Measurements from ENCODE around the gene TIAM2. TPM values are rescaled to one million over a fixed set of nuclear protein-coding genes. Genes with fewer than 3 reads are reported as not detected.
"Not testable (repeated sequence)": the region's sequence is repeated elsewhere in the genome, so short reads cannot be mapped to it uniquely, and the experiment has no call there.

Gene TIAM2
- total and polyA plus RNA-seq, 4 donors, result 1.6 to 19.9 (median 11.6) TPM

DNA sequence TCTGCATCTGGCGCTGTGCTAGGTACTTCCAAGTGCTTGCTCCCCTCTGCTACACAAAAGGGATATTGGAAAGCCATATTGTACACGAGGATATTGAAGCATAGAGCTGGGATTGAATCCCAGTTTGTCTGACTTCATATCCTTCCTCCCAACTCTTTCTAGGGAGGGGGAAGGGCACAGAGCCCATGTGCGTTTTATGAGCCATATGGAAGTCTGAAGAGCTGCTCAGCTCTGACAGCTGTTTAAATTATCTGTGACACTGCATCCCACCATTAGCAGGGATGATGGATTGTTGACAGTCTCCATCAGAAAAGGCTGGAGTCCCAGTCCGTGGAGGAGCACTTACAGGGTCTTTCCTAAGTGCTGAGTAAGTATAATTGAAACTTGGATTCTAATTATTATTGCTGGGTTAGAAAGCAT lies 18.4 kb downstream of the TIAM2 start:
- DNase-seq (no peak), ATAC-seq (ENCODE audit: low FRiP score) (no peak)
- no peaks in the 10 kb centered on the region for H3K27me3 ChIP-seq (ENCODE audit: control insufficient read depth in 1 of 2, insufficient read depth in 2 of 2, low read length in 1 of 2)
- intact Hi-C loops (cut with DNase I), result no loop called here
- peaks cover 2 to 6% of the 10 kb centered on the region in 2 donors for H3K4me1 ChIP-seq (ENCODE audit: control insufficient read depth in 1 of 2, insufficient read depth in 2 of 2, low read length in 2 of 2)
- no peak overlapping the region for H3K4me3 ChIP-seq (ENCODE audit: low read length in 2 of 2)
- H3K36me3 ChIP-seq (ENCODE audit: control insufficient read depth in 1 of 2, insufficient read depth in 2 of 2, low read length in 1 of 2), result no peaks in the 10 kb centered on the region
- no peak overlapping the region for H3K27ac ChIP-seq (ENCODE audit: low read depth in 1 of 2, low read length in 2 of 2)
- no peaks in the 10 kb centered on the region for H3K9me3 ChIP-seq (ENCODE audit: control insufficient read depth, low read length)
- WGBS, 2 donors, result 43 to 47% methylated on average over 4 of the region's 4 CpGs

DNA sequence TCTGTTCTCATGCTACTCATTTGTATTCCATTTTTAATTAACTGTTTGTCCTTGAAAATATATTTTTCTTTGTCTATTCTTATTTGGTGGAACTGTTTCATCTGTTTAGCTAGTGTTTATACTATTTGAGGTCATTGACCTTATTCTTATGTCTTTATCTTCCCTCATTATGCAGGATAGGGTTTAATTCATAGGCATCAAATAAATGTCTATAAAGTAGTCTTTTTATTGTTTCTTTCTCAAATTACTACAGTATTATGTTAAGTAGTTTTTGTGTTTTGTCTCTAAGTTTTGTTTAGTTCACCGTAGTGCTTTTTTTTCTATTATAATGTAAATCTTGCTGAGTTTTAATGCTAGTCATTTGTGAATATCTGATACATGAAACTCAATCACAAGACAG lies 19.0 kb downstream of the TIAM2 start:
- intact Hi-C loops (cut with DNase I), result no loop called here
- no peaks in the 10 kb centered on the region for H3K27me3 ChIP-seq (ENCODE audit: control insufficient read depth in 1 of 2, insufficient read depth in 2 of 2, low read length in 1 of 2)
- H3K36me3 ChIP-seq (ENCODE audit: control insufficient read depth in 1 of 2, insufficient read depth in 2 of 2, low read length in 1 of 2), result no peaks in the 10 kb centered on the region
- H3K9me3 ChIP-seq (ENCODE audit: control insufficient read depth, low read length), result no peaks in the 10 kb centered on the region
- H3K4me1 ChIP-seq (ENCODE audit: control insufficient read depth in 1 of 2, insufficient read depth in 2 of 2, low read length in 2 of 2), result peaks cover 2 to 6% of the 10 kb centered on the region in 2 donors
- no peak overlapping the region for H3K4me3 ChIP-seq (ENCODE audit: low read length in 2 of 2)
- no peak for DNase-seq
- ATAC-seq (ENCODE audit: low FRiP score), result no peak
- H3K27ac ChIP-seq (ENCODE audit: low read depth in 1 of 2, low read length in 2 of 2), result no peak overlapping the region
- WGBS, 2 donors, result 68 to 69% methylated on average over 1 of the region's 1 CpG

DNA sequence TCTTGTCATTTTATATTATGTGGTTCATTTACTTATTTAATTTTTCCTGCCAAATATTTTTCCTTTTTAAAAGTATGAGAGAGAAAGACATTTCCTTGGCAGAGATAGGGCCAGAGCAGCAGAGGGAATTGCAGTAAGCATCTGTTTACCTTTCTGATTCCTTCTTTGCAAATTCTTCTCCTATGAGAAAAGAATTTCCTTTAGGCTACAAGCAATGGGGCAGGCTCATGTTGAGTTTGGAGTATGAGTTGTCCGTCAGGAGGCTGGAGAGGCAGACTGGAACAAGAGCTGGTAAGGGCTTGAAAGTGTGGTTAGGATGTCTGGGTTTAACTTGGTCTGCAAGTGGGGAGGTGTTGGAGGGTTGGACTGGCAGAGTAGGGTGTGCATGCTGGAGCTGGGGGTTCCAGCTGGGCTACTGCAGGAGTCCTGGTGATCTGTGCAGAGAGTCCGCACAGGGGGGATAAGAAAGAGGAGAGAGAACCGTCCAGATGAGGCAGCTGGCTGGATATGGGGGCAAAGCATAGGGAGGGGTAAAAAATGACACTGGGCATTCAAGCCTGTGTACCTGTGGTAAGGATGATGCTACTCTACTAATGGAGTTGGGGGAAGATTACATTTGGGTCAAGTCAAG lies 19.7 kb downstream of the TIAM2 start:
- WGBS, 2 donors, result 41 to 44% methylated on average over 3 of the region's 3 CpGs
- peak overlapping the region; percentile 25 to 52 for H3K27ac ChIP-seq (ENCODE audit: low read depth in 1 of 2, low read length in 2 of 2)
- no peak for DNase-seq
- peaks cover 2 to 6% of the 10 kb centered on the region in 2 donors for H3K4me1 ChIP-seq (ENCODE audit: control insufficient read depth in 1 of 2, insufficient read depth in 2 of 2, low read length in 2 of 2)
- ATAC-seq (ENCODE audit: low FRiP score), result no peak
- H3K4me3 ChIP-seq (ENCODE audit: low read length in 2 of 2), result no peak overlapping the region
- H3K27me3 ChIP-seq (ENCODE audit: control insufficient read depth in 1 of 2, insufficient read depth in 2 of 2, low read length in 1 of 2), result no peaks in the 10 kb centered on the region
- intact Hi-C loops (cut with DNase I), result no loop called here
- H3K9me3 ChIP-seq (ENCODE audit: control insufficient read depth, low read length), result no peaks in the 10 kb centered on the region
- no peaks in the 10 kb centered on the region for H3K36me3 ChIP-seq (ENCODE audit: control insufficient read depth in 1 of 2, insufficient read depth in 2 of 2, low read length in 1 of 2)

DNA sequence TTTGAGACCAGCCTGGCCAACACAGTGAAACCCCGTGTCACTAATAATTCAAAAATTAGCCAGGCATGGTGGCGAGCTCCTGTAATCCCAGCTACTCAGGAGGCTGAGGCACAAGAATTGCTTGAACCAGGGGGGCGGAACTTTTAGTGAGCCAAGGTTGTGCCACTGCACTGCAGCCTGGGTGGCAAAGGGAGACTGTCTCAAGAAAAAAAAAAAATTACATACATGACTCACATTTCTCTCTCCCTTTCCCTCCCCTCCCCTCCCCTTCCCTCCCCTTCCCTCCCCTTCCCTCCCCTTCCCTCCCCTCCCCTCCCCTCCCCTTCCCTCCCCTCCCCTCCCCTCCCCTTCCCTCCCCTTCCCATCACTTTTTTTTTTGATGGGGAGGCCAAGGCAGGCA lies 23.3 kb downstream of the TIAM2 start:
- H3K4me1 ChIP-seq (ENCODE audit: control insufficient read depth in 1 of 2, insufficient read depth in 2 of 2, low read length in 2 of 2); intact Hi-C loops (cut with DNase I); H3K4me3 ChIP-seq (ENCODE audit: low read length in 2 of 2); H3K36me3 ChIP-seq (ENCODE audit: control insufficient read depth in 1 of 2, insufficient read depth in 2 of 2, low read length in 1 of 2); DNase-seq; H3K27ac ChIP-seq (ENCODE audit: low read depth in 1 of 2, low read length in 2 of 2); H3K9me3 ChIP-seq (ENCODE audit: control insufficient read depth, low read length); H3K27me3 ChIP-seq (ENCODE audit: control insufficient read depth in 1 of 2, insufficient read depth in 2 of 2, low read length in 1 of 2); ATAC-seq (ENCODE audit: low FRiP score): not testable (repeated sequence)
- WGBS, 2 donors, result 99% methylated on average over 3 of the region's 3 CpGs

DNA sequence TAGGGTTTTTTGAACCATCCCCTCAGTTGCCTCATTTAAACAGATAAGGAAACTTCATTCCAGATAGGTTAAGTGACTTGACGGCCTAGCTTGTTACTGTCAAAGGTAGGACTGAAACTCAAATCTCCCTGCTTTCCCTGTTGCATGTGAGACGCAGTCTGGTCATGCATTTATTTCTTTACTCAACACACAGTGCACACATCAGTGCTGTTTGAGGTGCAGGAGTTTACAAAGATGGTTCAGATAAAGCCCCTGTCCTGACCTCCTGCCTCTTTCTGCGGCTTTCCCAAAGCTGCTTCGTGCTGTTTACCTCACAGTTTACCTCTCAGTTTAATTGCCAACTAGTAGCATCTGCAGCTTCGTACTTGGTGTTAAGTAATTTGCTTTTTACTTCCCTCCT lies 26.6 kb downstream of the TIAM2 start:
- peak overlapping the region in 1 of 2 donors; percentile 2 for H3K27ac ChIP-seq (ENCODE audit: low read depth in 1 of 2, low read length in 2 of 2)
- peaks cover 4 to 13% of the 10 kb centered on the region in 2 donors for H3K4me1 ChIP-seq (ENCODE audit: control insufficient read depth in 1 of 2, insufficient read depth in 2 of 2, low read length in 2 of 2)
- ATAC-seq (ENCODE audit: low FRiP score) (no peak), DNase-seq (no peak)
- no peak overlapping the region for H3K4me3 ChIP-seq (ENCODE audit: low read length in 2 of 2)
- no peaks in the 10 kb centered on the region for H3K36me3 ChIP-seq (ENCODE audit: control insufficient read depth in 1 of 2, insufficient read depth in 2 of 2, low read length in 1 of 2)
- intact Hi-C loops (cut with DNase I), result no loop called here
- WGBS, 2 donors, result 73 to 85% methylated on average over 5 of the region's 5 CpGs
- no peaks in the 10 kb centered on the region for H3K27me3 ChIP-seq (ENCODE audit: control insufficient read depth in 1 of 2, insufficient read depth in 2 of 2, low read length in 1 of 2)
- H3K9me3 ChIP-seq (ENCODE audit: control insufficient read depth, low read length), result no peaks in the 10 kb centered on the region

DNA sequence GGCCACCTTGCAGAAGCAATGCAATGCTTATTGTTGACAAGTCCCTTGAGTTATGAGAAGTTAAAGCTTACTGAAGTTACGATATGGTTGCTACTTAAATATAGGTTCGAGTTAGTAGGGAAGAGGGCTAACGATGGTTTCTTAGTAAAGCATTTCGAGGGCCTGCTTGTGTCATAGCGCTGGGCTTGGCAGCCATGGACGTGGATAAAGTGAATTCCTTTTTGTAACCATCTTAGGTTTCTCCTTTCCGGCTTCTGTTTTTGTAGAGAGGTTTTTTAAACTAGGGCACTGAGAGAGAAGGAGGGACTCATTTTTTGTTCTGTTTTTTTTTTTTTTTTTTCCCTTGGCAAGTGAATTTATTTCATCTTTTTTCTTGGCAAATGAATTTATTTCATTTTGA lies 27.6 kb downstream of the TIAM2 start:
- WGBS, 2 donors, result 10 to 14% methylated on average over 7 of the region's 7 CpGs
- ATAC-seq (ENCODE audit: low FRiP score) (no peak), DNase-seq (no peak)
- H3K4me1 ChIP-seq (ENCODE audit: control insufficient read depth in 1 of 2, insufficient read depth in 2 of 2, low read length in 2 of 2), result peaks cover 5 to 13% of the 10 kb centered on the region in 2 donors
- H3K9me3 ChIP-seq (ENCODE audit: control insufficient read depth, low read length), result no peaks in the 10 kb centered on the region
- H3K27me3 ChIP-seq (ENCODE audit: control insufficient read depth in 1 of 2, insufficient read depth in 2 of 2, low read length in 1 of 2), result no peaks in the 10 kb centered on the region
- H3K27ac ChIP-seq (ENCODE audit: low read depth in 1 of 2, low read length in 2 of 2), result peak overlapping the region; percentile 40 to 70
- H3K36me3 ChIP-seq (ENCODE audit: control insufficient read depth in 1 of 2, insufficient read depth in 2 of 2, low read length in 1 of 2), result no peaks in the 10 kb centered on the region
- no peak overlapping the region for H3K4me3 ChIP-seq (ENCODE audit: low read length in 2 of 2)
- intact Hi-C loops (cut with DNase I), result no loop called here

DNA sequence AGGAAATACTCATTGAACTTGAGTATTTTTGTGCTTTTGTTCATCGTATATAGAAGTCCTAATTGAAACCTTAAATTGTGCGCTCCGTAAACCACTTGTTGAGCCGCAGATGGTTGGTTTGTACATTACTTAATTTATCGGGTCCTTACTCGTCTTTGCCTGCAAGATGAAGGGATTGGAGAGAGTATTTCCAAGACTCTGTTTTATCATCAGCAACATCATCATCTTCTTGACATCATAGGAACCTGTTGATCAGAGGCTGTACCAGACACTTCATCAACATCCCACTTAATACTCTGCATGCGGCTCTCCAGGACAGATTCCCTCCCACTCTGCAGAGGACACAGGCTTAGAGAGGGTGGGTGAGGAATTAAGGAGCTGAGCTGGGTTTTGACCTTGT lies 28.6 kb downstream of the TIAM2 start:
- Histone ChIP-seq H3K4me1 (ENCODE audit: control insufficient read depth in 1 of 2, insufficient read depth in 2 of 2, low read length in 2 of 2) (peaks cover 5 to 13% of the 10 kb centered on the region in 2 donors), H3K27me3 (ENCODE audit: control insufficient read depth in 1 of 2, insufficient read depth in 2 of 2, low read length in 1 of 2) (no peaks in the 10 kb centered on the region), H3K36me3 (ENCODE audit: control insufficient read depth in 1 of 2, insufficient read depth in 2 of 2, low read length in 1 of 2) (no peaks in the 10 kb centered on the region), H3K9me3 (ENCODE audit: control insufficient read depth, low read length) (no peaks in the 10 kb centered on the region), H3K27ac (ENCODE audit: low read depth in 1 of 2, low read length in 2 of 2) (peak overlapping the region in 1 of 2 donors; percentile 70), H3K4me3 (ENCODE audit: low read length in 2 of 2) (no peak overlapping the region)
- no peak for DNase-seq
- 96 to 97% methylated on average over 7 of the region's 7 CpGs for WGBS, 2 donors
- no peak for ATAC-seq (ENCODE audit: low FRiP score)
- intact Hi-C loops (cut with DNase I), result no loop called here

DNA sequence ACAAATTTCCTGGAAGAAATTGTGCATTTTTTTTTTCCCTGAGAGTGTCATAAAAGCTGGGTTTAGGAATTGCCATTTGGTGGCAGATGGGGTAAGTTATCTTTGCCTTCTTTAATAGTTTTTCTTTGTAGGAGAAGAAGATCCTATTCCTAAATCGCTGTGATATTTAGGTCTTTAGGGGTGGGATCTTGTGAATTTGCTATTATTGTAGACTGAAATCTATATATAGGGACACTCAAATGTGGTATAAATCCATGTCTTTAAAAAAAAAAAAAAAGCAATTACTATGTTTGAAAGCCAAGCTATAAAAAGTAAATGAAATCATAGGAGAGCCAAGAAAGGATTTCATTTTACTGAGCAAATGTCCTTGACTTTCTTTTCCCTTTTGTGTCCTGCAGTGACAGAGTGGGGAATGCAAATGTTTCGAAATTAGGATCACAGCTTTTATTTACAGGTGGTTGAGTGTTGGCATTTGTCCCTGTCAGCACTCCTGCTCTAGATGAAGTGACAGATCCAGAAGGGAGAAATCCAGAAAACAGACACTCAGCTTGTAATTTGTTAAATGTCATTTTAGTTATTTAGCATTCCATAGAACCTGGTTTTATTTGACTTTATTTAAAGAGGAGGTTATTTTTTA lies 29.4 kb downstream of the TIAM2 start:
- Histone ChIP-seq H3K4me1 (ENCODE audit: control insufficient read depth in 1 of 2, insufficient read depth in 2 of 2, low read length in 2 of 2) (peaks cover 5 to 13% of the 10 kb centered on the region in 2 donors), H3K36me3 (ENCODE audit: control insufficient read depth in 1 of 2, insufficient read depth in 2 of 2, low read length in 1 of 2) (no peaks in the 10 kb centered on the region), H3K27ac (ENCODE audit: low read depth in 1 of 2, low read length in 2 of 2) (no peak overlapping the region), H3K9me3 (ENCODE audit: control insufficient read depth, low read length) (no peaks in the 10 kb centered on the region), H3K4me3 (ENCODE audit: low read length in 2 of 2) (no peak overlapping the region), H3K27me3 (ENCODE audit: control insufficient read depth in 1 of 2, insufficient read depth in 2 of 2, low read length in 1 of 2) (no peaks in the 10 kb centered on the region)
- ATAC-seq (ENCODE audit: low FRiP score), result no peak
- intact Hi-C loops (cut with DNase I), result no loop called here
- no peak for DNase-seq
- 24 to 25% methylated on average over 2 of the region's 2 CpGs for WGBS, 2 donors

All from aorta (tissue), 5 donors.